ENCODE results near the gene MAN2A2.

Gene MAN2A2

GRCh38 chr15:90947577-90948357, 44.7 kb downstream of the MAN2A2 start:
- DNase-seq: no peak

- DNase-seq: no peak
Observed at GRCh38 chr15:90948506-90948905, 45.4 kb downstream of the MAN2A2 start.

GRCh38 chr15:90949979-90950675, 47.0 kb downstream of the MAN2A2 start:
- no peak for DNase-seq

- DNase-seq: no peak
Observed at GRCh38 chr15:90950676-90951075, 47.6 kb downstream of the MAN2A2 start.

GRCh38 chr15:90952901-90953677, 50.0 kb downstream of the MAN2A2 start:
- no peak for DNase-seq

GRCh38 chr15:90953947-90954711, 51.0 kb downstream of the MAN2A2 start:
- DNase-seq: peak; percentile 10

- DNase-seq: peak; percentile 96
Observed at GRCh38 chr15:90954712-90955623, 51.9 kb downstream of the MAN2A2 start, which contains the start of gene RCCD1. Gene RCCD1 (plus strand): TSS chr15:90954884. CDS start chr15:90956735, 1,851 bp downstream.

GRCh38 chr15:90955624-90956273, 52.6 kb downstream of the MAN2A2 start:
- DNase-seq: peak; percentile 8

- DNase-seq: peak; percentile 95
Observed at GRCh38 chr15:90956274-90957030, 53.4 kb downstream of the MAN2A2 start.

GRCh38 chr15:90957031-90957790, 54.1 kb downstream of the MAN2A2 start:
- DNase-seq: peak; percentile 74

GRCh38 chr15:90957791-90958190, 54.7 kb downstream of the MAN2A2 start:
- DNase-seq: no peak

- no peak for DNase-seq
Observed at GRCh38 chr15:90959028-90959595, 56.0 kb downstream of the MAN2A2 start.

- no peak for DNase-seq
Observed at GRCh38 chr15:90959894-90960293, 56.8 kb downstream of the MAN2A2 start.

- DNase-seq: no peak
Observed at GRCh38 chr15:90960298-90961091, 57.4 kb downstream of the MAN2A2 start.

GRCh38 chr15:90962021-90962420, 58.9 kb downstream of the MAN2A2 start:
- DNase-seq: no peak

GRCh38 chr15:90966262-90966661, 63.2 kb downstream of the MAN2A2 start:
- no peak for DNase-seq

- DNase-seq: no peak
Observed at GRCh38 chr15:90967206-90967605, 64.1 kb downstream of the MAN2A2 start.

- no peak for DNase-seq
Observed at GRCh38 chr15:90968434-90968833, 65.3 kb downstream of the MAN2A2 start.
